Left ventricle myocardium inferior (tissue), 1 donor: ENCODE results near the gene ARHGAP1. TPM values are rescaled to one million over a fixed set of nuclear protein-coding genes. Genes with fewer than 3 reads are reported as not detected.

ENCODE experiments used
- DNase-seq: peaks from one replicate; pipeline ENCODE4 v3.0.0-alpha.2; 2020
- H3K27ac ChIP-seq: fragments of 200-600 bp; replicated peaks from 2 replicates; pipeline ENCODE4 v1.8.0; 2021
- H3K27me3 ChIP-seq: fragments of 200-600 bp; 2 replicates; pipeline ENCODE4 v1.8.0; 2021; ENCODE audit warnings: low read depth
- H3K36me3 ChIP-seq: fragments of 200-600 bp; 2 replicates; pipeline ENCODE4 v1.8.0; 2021
- H3K4me1 ChIP-seq: fragments of 200-600 bp; 2 replicates; pipeline ENCODE4 v1.8.0; 2021
- H3K4me3 ChIP-seq: fragments of 200-600 bp; 2 replicates; pipeline ENCODE4 v1.8.0; 2021; ENCODE audit warnings: mild to moderate bottlenecking, moderate library complexity
- H3K9me3 ChIP-seq: fragments of 200-600 bp; replicated peaks from 2 replicates; pipeline ENCODE4 v1.8.0; 2021
- intact Hi-C: fragments of 100-400 bp; cut with micrococcal nuclease; formaldehyde crosslinking; loops from one replicate; pipeline ENCODE4 v1.11.0; 2022
- total RNA-seq: library from RNA; stranded (reverse); fragmentation: NEBNext Ultra II Directional; extraction: Animal tissue kit (Norgen Biotek cat#: 25700); gene quantifications from one replicate; pipeline ENCODE4 v1.2.1, GENCODE V29; 2021
- TF ChIP-seq, protein P1 (sequence below): fragments of 200-600 bp; IDR thresholded peaks from 2 replicates; pipeline ENCODE4 v1.8.0; 2021; ENCODE audit warnings: antibody characterized with exemption, mild to moderate bottlenecking, borderline replicate concordance
- donor health status: DM: no; HTN: yes; CAD: no; lungs with severe emphysema.

The ARHGAP1 gene
- total RNA-seq, 1 donor from 2014 or later, result 101 TPM

DNA sequence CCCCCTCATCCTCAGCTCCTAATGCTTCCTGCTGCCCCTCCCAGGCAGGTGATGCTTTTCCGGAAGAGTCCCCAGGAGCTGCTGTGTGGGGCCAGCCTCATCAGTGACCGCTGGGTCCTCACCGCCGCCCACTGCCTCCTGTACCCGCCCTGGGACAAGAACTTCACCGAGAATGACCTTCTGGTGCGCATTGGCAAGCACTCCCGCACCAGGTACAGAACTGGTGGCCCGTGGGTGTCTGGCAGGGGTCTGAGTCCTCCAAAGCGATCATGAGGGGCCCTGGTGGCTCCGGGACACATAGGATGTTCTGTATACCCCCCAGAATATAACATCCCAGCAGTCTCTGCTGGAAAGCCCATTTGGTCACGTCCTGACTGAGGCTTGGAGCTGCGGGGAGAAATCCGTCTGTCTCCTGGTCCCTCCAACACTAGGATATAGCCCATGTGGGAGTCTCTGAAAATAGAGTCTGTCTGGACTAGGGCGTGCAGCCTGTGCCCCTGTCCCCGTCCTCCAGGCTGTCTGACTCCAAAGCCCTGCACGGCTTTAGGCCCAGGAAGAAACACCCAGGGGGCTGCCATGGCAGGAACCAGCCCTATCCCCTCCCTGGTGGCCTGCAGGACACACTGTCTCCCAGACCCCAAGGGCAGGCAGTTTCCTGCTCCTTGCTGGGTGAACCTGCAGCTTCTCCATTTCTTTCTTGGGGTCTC is 27.7 kb upstream of the ARHGAP1 start:
- no peaks in the 10 kb centered on the region for H3K27me3 ChIP-seq
- no peaks in the 10 kb centered on the region for H3K36me3 ChIP-seq
- no peak overlapping the region for H3K4me3 ChIP-seq
- intact Hi-C loops, result no loop called here
- TF ChIP-seq, protein P1, sequence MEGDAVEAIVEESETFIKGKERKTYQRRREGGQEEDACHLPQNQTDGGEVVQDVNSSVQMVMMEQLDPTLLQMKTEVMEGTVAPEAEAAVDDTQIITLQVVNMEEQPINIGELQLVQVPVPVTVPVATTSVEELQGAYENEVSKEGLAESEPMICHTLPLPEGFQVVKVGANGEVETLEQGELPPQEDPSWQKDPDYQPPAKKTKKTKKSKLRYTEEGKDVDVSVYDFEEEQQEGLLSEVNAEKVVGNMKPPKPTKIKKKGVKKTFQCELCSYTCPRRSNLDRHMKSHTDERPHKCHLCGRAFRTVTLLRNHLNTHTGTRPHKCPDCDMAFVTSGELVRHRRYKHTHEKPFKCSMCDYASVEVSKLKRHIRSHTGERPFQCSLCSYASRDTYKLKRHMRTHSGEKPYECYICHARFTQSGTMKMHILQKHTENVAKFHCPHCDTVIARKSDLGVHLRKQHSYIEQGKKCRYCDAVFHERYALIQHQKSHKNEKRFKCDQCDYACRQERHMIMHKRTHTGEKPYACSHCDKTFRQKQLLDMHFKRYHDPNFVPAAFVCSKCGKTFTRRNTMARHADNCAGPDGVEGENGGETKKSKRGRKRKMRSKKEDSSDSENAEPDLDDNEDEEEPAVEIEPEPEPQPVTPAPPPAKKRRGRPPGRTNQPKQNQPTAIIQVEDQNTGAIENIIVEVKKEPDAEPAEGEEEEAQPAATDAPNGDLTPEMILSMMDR, result no peak
- H3K9me3 ChIP-seq, result no peaks in the 10 kb centered on the region
- no peak for DNase-seq
- no peak overlapping the region for H3K27ac ChIP-seq
- H3K4me1 ChIP-seq, result no peaks in the 10 kb centered on the region

DNA sequence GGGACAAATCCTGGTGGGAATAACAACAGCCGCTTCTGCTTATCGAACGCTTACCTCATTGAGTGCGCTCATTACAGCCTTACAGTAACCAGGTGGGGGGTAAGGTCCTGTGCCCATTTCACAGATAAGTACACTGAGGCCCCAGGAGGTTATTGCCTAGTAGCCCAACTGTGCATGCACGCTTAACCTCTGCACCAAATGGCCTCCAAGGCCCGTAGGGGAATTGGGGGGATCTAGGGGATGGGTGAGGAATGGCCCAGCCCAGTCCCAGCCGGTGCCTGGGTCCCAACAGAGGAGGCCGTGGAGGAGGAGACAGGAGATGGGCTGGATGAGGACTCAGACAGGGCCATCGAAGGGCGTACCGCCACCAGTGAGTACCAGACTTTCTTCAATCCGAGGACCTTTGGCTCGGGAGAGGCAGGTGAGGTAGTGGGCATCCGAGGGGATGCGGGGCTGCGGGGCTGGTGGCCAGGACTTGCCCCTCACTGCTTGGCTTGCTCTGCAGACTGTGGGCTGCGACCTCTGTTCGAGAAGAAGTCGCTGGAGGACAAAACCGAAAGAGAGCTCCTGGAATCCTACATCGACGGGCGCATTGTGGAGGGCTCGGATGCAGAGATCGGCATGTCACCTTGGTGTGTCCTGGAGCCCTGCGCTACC is 25.9 kb upstream of the ARHGAP1 start:
- H3K27ac ChIP-seq, result no peak overlapping the region
- no peak for DNase-seq
- intact Hi-C loops, result no loop called here
- H3K36me3 ChIP-seq, result no peaks in the 10 kb centered on the region
- H3K27me3 ChIP-seq, result no peaks in the 10 kb centered on the region
- no peaks in the 10 kb centered on the region for H3K9me3 ChIP-seq
- TF ChIP-seq, protein P1, result no peak
- H3K4me3 ChIP-seq, result no peak overlapping the region
- H3K4me1 ChIP-seq, result no peaks in the 10 kb centered on the region

DNA sequence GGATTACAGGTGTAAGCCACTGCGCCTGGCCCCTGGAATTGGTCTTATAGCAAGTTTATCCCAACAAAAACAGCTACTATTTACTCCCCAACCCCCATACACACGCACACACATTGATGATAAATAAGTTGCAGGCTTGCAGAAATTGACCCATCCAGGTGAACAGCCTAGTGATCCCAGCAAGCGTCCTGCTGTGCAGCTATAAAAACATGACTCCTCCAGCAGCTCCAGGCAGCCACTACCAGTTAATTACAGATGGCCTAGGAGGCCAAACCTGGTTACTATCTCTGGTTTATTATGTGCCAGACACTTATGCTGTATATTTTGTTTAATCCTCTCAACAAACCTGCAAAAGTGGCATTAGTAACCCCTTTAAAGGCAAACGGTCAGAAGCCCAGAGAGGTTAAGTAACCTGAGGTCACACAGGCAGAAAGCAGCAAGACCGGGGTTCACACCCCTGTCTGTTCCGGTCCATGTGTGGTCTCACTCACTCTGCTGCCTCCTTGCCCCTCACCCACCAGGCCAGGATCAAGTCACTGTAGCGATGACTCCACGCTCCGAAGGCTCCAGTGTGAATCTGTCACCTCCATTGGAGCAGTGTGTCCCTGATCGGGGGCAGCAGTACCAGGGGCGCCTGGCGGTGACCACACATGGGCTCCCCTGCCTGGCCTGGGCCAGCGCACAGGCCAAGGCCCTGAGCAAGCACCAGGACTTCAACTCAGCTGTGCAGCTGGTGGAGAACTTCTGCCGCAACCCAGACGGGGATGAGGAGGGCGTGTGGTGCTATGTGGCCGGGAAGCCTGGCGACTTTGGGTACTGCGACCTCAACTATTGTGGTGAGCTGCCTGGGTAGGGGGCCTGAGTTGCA is 25.2 kb upstream of the ARHGAP1 start:
- H3K4me1 ChIP-seq, result no peaks in the 10 kb centered on the region
- intact Hi-C loops, result no loop called here
- no peak overlapping the region for H3K27ac ChIP-seq

DNA sequence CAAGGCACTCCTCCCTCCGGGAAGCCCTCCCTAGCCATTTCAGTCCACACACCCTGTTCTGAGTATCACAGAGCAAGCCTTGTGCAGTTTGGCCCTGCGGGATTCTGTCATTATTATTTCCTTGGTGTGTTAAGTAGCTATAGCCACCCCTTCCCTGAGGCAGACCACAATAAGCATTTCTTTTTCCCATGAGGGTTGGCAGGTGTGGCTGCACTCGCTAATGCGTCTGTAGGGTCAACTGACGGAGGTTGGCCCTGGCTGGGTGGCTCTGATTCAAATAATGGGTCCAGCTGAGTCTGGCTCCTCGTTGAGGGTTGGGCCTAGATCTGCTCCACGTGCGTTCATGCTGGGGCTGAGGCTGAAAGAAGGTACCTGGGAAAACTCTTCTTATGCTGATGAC is 23.7 kb upstream of the ARHGAP1 start:
- TF ChIP-seq, protein P1, result no peak
- H3K4me1 ChIP-seq, result no peaks in the 10 kb centered on the region

More for the DNA sequence above, 25.2 kb upstream of the ARHGAP1 start:
- no peak for DNase-seq
- TF ChIP-seq, protein P1, result no peak
- Histone ChIP-seq H3K4me3 (no peak overlapping the region), H3K9me3 (no peaks in the 10 kb centered on the region), H3K27me3 (no peaks in the 10 kb centered on the region), H3K36me3 (no peaks in the 10 kb centered on the region)

DNA sequence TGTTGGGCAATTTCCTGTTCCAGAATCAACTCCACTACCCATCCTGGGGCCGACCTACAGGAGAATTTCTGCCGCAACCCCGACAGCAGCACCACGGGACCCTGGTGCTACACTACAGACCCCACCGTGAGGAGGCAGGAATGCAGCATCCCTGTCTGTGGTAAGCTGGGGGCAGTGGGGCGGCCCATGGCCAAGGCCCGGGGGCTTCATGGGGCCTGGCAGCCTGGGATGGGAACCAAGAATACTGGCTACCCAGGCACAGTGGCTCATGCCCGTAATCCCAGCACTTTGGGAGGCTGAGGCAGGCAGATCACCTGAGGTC is 22.9 kb upstream of the ARHGAP1 start:
- H3K27ac ChIP-seq, result no peak overlapping the region
- H3K36me3 ChIP-seq, result no peaks in the 10 kb centered on the region
- H3K9me3 ChIP-seq, result no peaks in the 10 kb centered on the region
- no peaks in the 10 kb centered on the region for H3K4me1 ChIP-seq
- DNase-seq, result no peak
- no peaks in the 10 kb centered on the region for H3K27me3 ChIP-seq
- intact Hi-C loops, result no loop called here
- H3K4me3 ChIP-seq, result no peak overlapping the region
- TF ChIP-seq, protein P1, result no peak

More for the DNA sequence above, 23.7 kb upstream of the ARHGAP1 start:
- intact Hi-C loops, result no loop called here
- no peak for DNase-seq
- Histone ChIP-seq H3K9me3 (no peaks in the 10 kb centered on the region), H3K27ac (no peak overlapping the region), H3K36me3 (no peaks in the 10 kb centered on the region), H3K27me3 (no peaks in the 10 kb centered on the region), H3K4me3 (no peak overlapping the region)
